ENCODE results near the gene MOB1A. TPM values are rescaled to one million over a fixed set of nuclear protein-coding genes. Genes with fewer than 3 reads are reported as not detected.

The MOB1A gene
- polyA plus RNA-seq, 1 donor from 2014 or later: 39.2 TPM

GRCh38 chr2:74138600-74139323 is 39.9 kb downstream of the MOB1A start:
- Histone ChIP-seq H4K20me1 (ENCODE audit: insufficient read depth) (no peaks in the 10 kb centered on the region), H3K36me3 (ENCODE audit: insufficient read depth, low read length) (no peaks in the 10 kb centered on the region), H3K9ac (ENCODE audit: low read length) (no peak overlapping the region), H3F3A (ENCODE audit: insufficient read depth, low read length, poor library complexity, severe bottlenecking) (no peaks in the 10 kb centered on the region), H3K4me3 (ENCODE audit: low read length) (no peak overlapping the region), H2AFZ (ENCODE audit: low read depth, low read length) (no peak overlapping the region), H3K4me2 (ENCODE audit: low read length) (no peak overlapping the region), H3K79me2 (replicated peaks; ENCODE audit: insufficient read depth, low read length) (no peaks in the 10 kb centered on the region), H3K9me3 (ENCODE audit: low read length) (no peaks in the 10 kb centered on the region), H3K27me3 (ENCODE audit: insufficient read depth, low read depth, low read length) (no peaks in the 10 kb centered on the region), H3K27ac (ENCODE audit: low read length) (no peak overlapping the region), H3K9me2 (ENCODE audit: insufficient read depth, low read length) (no peaks in the 10 kb centered on the region)
- TF ChIP-seq TAF1 (IDR thresholded peaks at IDR 0.05; ENCODE audit: low read depth) (no peak), CTCF (IDR thresholded peaks at IDR 0.05; ENCODE audit: poor library complexity, severe bottlenecking) (no peak), EZH2 (IDR thresholded peaks at IDR 0.05; ENCODE audit: borderline replicate concordance, insufficient read depth, low read length, poor library complexity, severe bottlenecking) (no peak), MXI1 (conservative IDR thresholded peaks at IDR 0.05; ENCODE audit: poor library complexity, severe bottlenecking) (no peak), REST (IDR thresholded peaks at IDR 0.05; ENCODE audit: borderline replicate concordance) (no peak), RAD21 (conservative IDR thresholded peaks at IDR 0.05) (no peak), POLR2AphosphoS5 (IDR thresholded peaks at IDR 0.05) (no peak)

GRCh38 chr2:74137651-74138599 is 40.8 kb downstream of the MOB1A start:
- Histone ChIP-seq H3F3A (ENCODE audit: insufficient read depth, low read length, poor library complexity, severe bottlenecking) (no peaks in the 10 kb centered on the region), H3K9me2 (ENCODE audit: insufficient read depth, low read length) (no peaks in the 10 kb centered on the region), H3K36me3 (ENCODE audit: insufficient read depth, low read length) (no peaks in the 10 kb centered on the region), H3K27ac (ENCODE audit: low read length) (no peak overlapping the region), H2AFZ (ENCODE audit: low read depth, low read length) (no peak overlapping the region), H3K27me3 (ENCODE audit: insufficient read depth, low read depth, low read length) (no peaks in the 10 kb centered on the region), H3K4me3 (ENCODE audit: low read length) (no peak overlapping the region), H3K4me2 (ENCODE audit: low read length) (no peak overlapping the region), H4K20me1 (ENCODE audit: insufficient read depth) (no peaks in the 10 kb centered on the region), H3K79me2 (replicated peaks; ENCODE audit: insufficient read depth, low read length) (no peaks in the 10 kb centered on the region), H3K9me3 (ENCODE audit: low read length) (no peaks in the 10 kb centered on the region), H3K9ac (ENCODE audit: low read length) (no peak overlapping the region)
- no peak for TF ChIP-seq POLR2AphosphoS5 (IDR thresholded peaks at IDR 0.05)

Measured in neural cell (in vitro differentiated cells).